HepG2 (cell line): ENCODE results near the gene ZNF621. TPM values are rescaled to one million over a fixed set of nuclear protein-coding genes. Genes with fewer than 3 reads are reported as not detected.

Source experiments
- EZH2 ChIP-seq: conservative IDR thresholded peaks from 2 replicates; pipeline ENCODE4 v1.6.1; 2012; ENCODE audit warnings: mild to moderate bottlenecking, low read depth, low read length, moderate library complexity
- KDM4B ChIP-seq: sonication (generic); formaldehyde crosslinking; IDR thresholded peaks from 2 replicates; pipeline ENCODE4 v1.4.0; 2020; ENCODE audit warnings: missing genetic modification reagents
- KLF11 ChIP-seq: IDR thresholded peaks from 2 replicates; pipeline ENCODE4 v1.6.1; 2016; ENCODE audit warnings: missing compliant biosample characterization
- NFAT5 ChIP-seq: sonication (generic); formaldehyde crosslinking; IDR thresholded peaks from 2 replicates; pipeline ENCODE4 v1.4.0; 2020; ENCODE audit warnings: missing genetic modification reagents
- SAFB2 ChIP-seq: sonication (generic); formaldehyde crosslinking; IDR thresholded peaks from 2 replicates; pipeline ENCODE4 v1.5.1; 2020; ENCODE audit warnings: missing genetic modification reagents, low read depth, mild to moderate bottlenecking, borderline replicate concordance
- THAP9 ChIP-seq: sonication (generic); formaldehyde crosslinking; IDR thresholded peaks from 2 replicates; pipeline ENCODE4; 2020; ENCODE audit warnings: missing genetic modification reagents, mild to moderate bottlenecking, borderline replicate concordance
- ZFP90 ChIP-seq: sonication (generic); formaldehyde crosslinking; IDR thresholded peaks from 2 replicates; pipeline ENCODE4 v1.8.0; 2022; ENCODE audit warnings: missing genetic modification reagents, mild to moderate bottlenecking, inconsistent platforms, borderline replicate concordance
- ZNF407 ChIP-seq: sonication (generic); formaldehyde crosslinking; IDR thresholded peaks from one replicate; pipeline ENCODE4 v1.5.1; 2020; ENCODE audit warnings: mild to moderate bottlenecking, missing genetic modification reagents; ENCODE audit errors: not compliant biosample characterization
- ZNF577 ChIP-seq: sonication (generic); formaldehyde crosslinking; IDR thresholded peaks from 2 replicates; pipeline ENCODE4 v1.4.0; 2020; ENCODE audit warnings: mild to moderate bottlenecking, low read depth, missing genetic modification reagents, borderline replicate concordance
- polyA plus RNA-seq, 8 experiments: library from polyadenylated mRNA; depleted of rRNA in 3 of 8; stranded (reverse) in 7 of 8; unstranded in 1 of 8; fragments of >200 nt; fragmentation: Illumina TruSeq in 4 of 8; extraction: Trizol in 4 of 8; gene quantifications; 2 replicates each; pipeline versions ENCODE4 v1.2.1 to v1.2.3, GENCODE V29; 2011 to 2016; ENCODE audit warnings: low read depth in 4 of 8, missing spikeins in 1 of 8, mixed read lengths in 1 of 8; ENCODE audit not compliant: insufficient read depth in 1 of 8
- total RNA-seq, 5 experiments: library from RNA; depleted of rRNA; stranded (reverse); fragments of >200 nt; fragmentation: Illumina TruSeq; extraction: Trizol; gene quantifications; 2 replicates each; pipeline ENCODE4 v1.2.3, GENCODE V29; 2016; ENCODE audit warnings: low read depth in 1 of 5

Gene ZNF621
- total and polyA plus RNA-seq, 2 of the 13 experiments (the other 11 are each of a cell fraction or from before 2014, with no cell fraction given), result 13.2 to 14.9 TPM

- peak; percentile 74; the same call in 1 of the 2 replicates for TF ChIP-seq ZFP90 (CRISPR knock-in tag)
- no peak for TF ChIP-seq EZH2
- TF ChIP-seq ZNF407 (CRISPR knock-in tag), result peak; percentile 84
- peak; percentile 85; the same call in 1 of the 2 replicates for TF ChIP-seq SAFB2
- no peak for TF ChIP-seq ZNF577 (CRISPR knock-in tag)
- no peak; the same call in 1 of the 2 replicates for TF ChIP-seq KDM4B
- TF ChIP-seq NFAT5 (CRISPR knock-in tag), result no peak
- TF ChIP-seq THAP9 (CRISPR knock-in tag), result peak; percentile 88; the same call in 1 of the 2 replicates
- TF ChIP-seq KLF11 (CRISPR knock-in tag), result peak; percentile 86
Measured at GRCh38 chr3:40524568-40525285, at the start of gene ZNF621 (continued).
